Measurements from ENCODE around the gene METAP1.

DNA sequence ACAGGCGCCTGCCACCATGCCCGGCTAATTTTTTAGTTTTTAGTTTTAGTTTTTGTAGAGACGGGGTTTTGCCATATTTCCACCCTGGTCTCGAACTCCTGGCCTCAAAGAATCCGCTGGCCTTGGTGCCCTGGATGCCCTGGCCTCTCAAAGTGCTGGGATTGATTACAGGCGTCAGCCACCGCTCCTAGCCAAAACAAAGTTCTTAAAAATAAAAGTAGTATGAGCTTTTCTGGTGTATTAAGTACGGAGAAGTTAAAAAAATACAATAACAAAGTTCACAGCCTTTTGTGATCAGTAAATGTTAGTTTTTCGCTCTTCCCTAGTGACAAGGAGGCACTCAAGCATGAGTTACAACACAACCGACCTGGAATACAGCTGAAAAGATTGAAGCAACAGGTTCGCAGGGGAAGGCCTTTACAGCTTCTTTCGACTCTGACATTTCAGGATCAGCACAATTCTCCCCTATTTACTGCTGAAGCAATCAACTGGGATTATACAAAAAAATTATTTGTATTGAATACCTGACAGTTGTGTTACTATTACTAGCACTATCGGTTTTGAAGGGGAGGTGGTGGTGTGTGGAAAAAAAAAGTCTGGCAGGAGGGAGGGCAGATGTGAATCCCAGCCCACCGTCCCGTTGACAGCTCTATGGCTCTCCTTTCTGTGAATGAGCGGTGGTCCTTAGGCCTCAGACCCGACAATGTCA is 893 bp upstream of the METAP1 start:
- TF ChIP-seq RAD21 (IDR thresholded peaks at IDR 0.05; ENCODE audit: low read depth): no peak
- TF ChIP-seq, protein P1, sequence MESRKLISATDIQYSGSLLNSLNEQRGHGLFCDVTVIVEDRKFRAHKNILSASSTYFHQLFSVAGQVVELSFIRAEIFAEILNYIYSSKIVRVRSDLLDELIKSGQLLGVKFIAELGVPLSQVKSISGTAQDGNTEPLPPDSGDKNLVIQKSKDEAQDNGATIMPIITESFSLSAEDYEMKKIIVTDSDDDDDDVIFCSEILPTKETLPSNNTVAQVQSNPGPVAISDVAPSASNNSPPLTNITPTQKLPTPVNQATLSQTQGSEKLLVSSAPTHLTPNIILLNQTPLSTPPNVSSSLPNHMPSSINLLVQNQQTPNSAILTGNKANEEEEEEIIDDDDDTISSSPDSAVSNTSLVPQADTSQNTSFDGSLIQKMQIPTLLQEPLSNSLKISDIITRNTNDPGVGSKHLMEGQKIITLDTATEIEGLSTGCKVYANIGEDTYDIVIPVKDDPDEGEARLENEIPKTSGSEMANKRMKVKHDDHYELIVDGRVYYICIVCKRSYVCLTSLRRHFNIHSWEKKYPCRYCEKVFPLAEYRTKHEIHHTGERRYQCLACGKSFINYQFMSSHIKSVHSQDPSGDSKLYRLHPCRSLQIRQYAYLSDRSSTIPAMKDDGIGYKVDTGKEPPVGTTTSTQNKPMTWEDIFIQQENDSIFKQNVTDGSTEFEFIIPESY (IDR thresholded peaks at IDR 0.05; ENCODE audit: extremely low read depth, insufficient replicate concordance, low read length): no peak
- TF ChIP-seq POLR2A (IDR thresholded peaks at IDR 0.05; ENCODE audit: borderline replicate concordance, extremely low read depth, insufficient read depth, insufficient read length): no peak
- no peak for TF ChIP-seq CEBPB (IDR thresholded peaks at IDR 0.05; ENCODE audit: low read depth)
